GM18909 (cell line): ENCODE results near the gene DBT.
"Not testable (repeated sequence)": the region's sequence is repeated elsewhere in the genome, so short reads cannot be mapped to it uniquely, and the experiment has no call there.

Experiments
- ATAC-seq: cut with Tn5 transposase; IDR thresholded peaks from one replicate; pipeline ENCODE4 v1.9.1; 2021; ENCODE audit warnings: mild to moderate bottlenecking; ENCODE audit not compliant: unreplicated experiment, poor library complexity

DBT gene

GRCh38 chr1:100253552-100253951 is 3.9 kb upstream of the DBT start:
- ATAC-seq, result no peak

GRCh38 chr1:100252901-100253300 is 3.3 kb upstream of the DBT start:
- ATAC-seq, result no peak

GRCh38 chr1:100250807-100251206 is 1.2 kb upstream of the DBT start:
- no peak for ATAC-seq

GRCh38 chr1:100250264-100250663 is 630 bp upstream of the DBT start:
- ATAC-seq, result no peak

- ATAC-seq, result no peak
Observed at GRCh38 chr1:100249155-100249536, 488 bp downstream of the DBT start.

GRCh38 chr1:100246738-100247137 is 2.9 kb downstream of the DBT start:
- ATAC-seq, result no peak

GRCh38 chr1:100240631-100241030 is 9.0 kb downstream of the DBT start:
- no peak for ATAC-seq

GRCh38 chr1:100239961-100240360 is 9.7 kb downstream of the DBT start:
- ATAC-seq, result no peak

GRCh38 chr1:100237091-100237490 is 12.5 kb downstream of the DBT start:
- no peak for ATAC-seq

- no peak for ATAC-seq
Observed at GRCh38 chr1:100234432-100234831, 15.2 kb downstream of the DBT start.

- ATAC-seq, result not testable (repeated sequence)
Observed at GRCh38 chr1:100233566-100233965, 16.1 kb downstream of the DBT start.

GRCh38 chr1:100232156-100232555 is 17.5 kb downstream of the DBT start:
- ATAC-seq, result no peak

GRCh38 chr1:100231721-100232120 is 17.9 kb downstream of the DBT start:
- no peak for ATAC-seq

GRCh38 chr1:100230765-100231164 is 18.9 kb downstream of the DBT start:
- no peak for ATAC-seq

- no peak for ATAC-seq
Observed at GRCh38 chr1:100229681-100230443, 19.8 kb downstream of the DBT start.

- no peak for ATAC-seq
Observed at GRCh38 chr1:100222428-100222827, 27.2 kb downstream of the DBT start.

- ATAC-seq, result no peak
Observed at GRCh38 chr1:100219883-100220282, 29.8 kb downstream of the DBT start.

- ATAC-seq, result no peak
Observed at GRCh38 chr1:100219457-100219856, 30.2 kb downstream of the DBT start.

GRCh38 chr1:100217834-100218233 is 31.8 kb downstream of the DBT start:
- ATAC-seq, result no peak

- ATAC-seq, result no peak
Observed at GRCh38 chr1:100215101-100215500, 34.5 kb downstream of the DBT start.

GRCh38 chr1:100213141-100213540 is 36.5 kb downstream of the DBT start:
- ATAC-seq, result no peak

GRCh38 chr1:100206301-100206700 is 43.3 kb downstream of the DBT start:
- no peak for ATAC-seq
